A673 (cell line): ENCODE data around the gene SNX33. TPM values are rescaled to one million over a fixed set of nuclear protein-coding genes. Genes with fewer than 3 reads are reported as not detected.
"Not testable (repeated sequence)": the region's sequence is repeated elsewhere in the genome, so short reads cannot be mapped to it uniquely, and the experiment has no call there.

Source experiments
- BruUV-seq: library from RNA; stranded (reverse); fragments of 400-500 nt; replicated peaks from 2 replicates; lab custom pipeline; 2021; lab: Mats Ljungman, UMichigan
- CTCF ChIA-PET: fragments of 300-600 bp; sonication (Branson Sonifier 250); formaldehyde crosslinking; loops from one replicate; lab custom pipeline; 2022; ENCODE audit warnings: antibody characterized with exemption; lab: Charles Lee
- POLR2A ChIA-PET: fragments of 300-600 bp; sonication (Branson Sonifier 250); formaldehyde crosslinking; loops from one replicate; lab custom pipeline; 2022; ENCODE audit warnings: antibody characterized with exemption; ENCODE audit not compliant: low non-redundant PET; lab: Charles Lee
- DNase-seq: peaks from one replicate; pipeline ENCODE4 v3.0.0-alpha.2; 2015; ENCODE audit warnings: low spot score
- H3K27ac ChIP-seq: fragments of 200-600 bp; sonication (generic); 2 replicates; pipeline ENCODE4 v1.5.1; 2016; ENCODE audit warnings: mixed run types, low read depth, mild to moderate bottlenecking, mixed read lengths, antibody characterized with exemption, low read length; ENCODE audit not compliant: poor library complexity, severe bottlenecking
- H3K27me3 ChIP-seq: fragments of 200-600 bp; sonication (generic); replicated peaks from 2 replicates; pipeline ENCODE4 v1.6.1; 2017; ENCODE audit warnings: mixed run types, low read depth, mild to moderate bottlenecking, mixed read lengths, antibody characterized with exemption, low read length; ENCODE audit not compliant: insufficient read depth, poor library complexity
- H3K36me3 ChIP-seq: fragments of 200-600 bp; sonication (generic); 2 replicates; pipeline ENCODE4 v1.6.1; 2016; ENCODE audit warnings: mixed run types, mild to moderate bottlenecking, mixed read lengths, antibody characterized with exemption, low read length; ENCODE audit not compliant: insufficient read depth, poor library complexity, severe bottlenecking
- H3K4me1 ChIP-seq: fragments of 200-600 bp; sonication (generic); 2 replicates; pipeline ENCODE4 v1.6.1; 2017; ENCODE audit warnings: mixed run types, mild to moderate bottlenecking, mixed read lengths, antibody characterized with exemption, low read length; ENCODE audit not compliant: insufficient read depth, poor library complexity, severe bottlenecking
- H3K4me3 ChIP-seq: fragments of 200-600 bp; sonication (generic); 2 replicates; pipeline ENCODE4 v1.5.1; 2016; ENCODE audit warnings: low read depth, mixed run types, mild to moderate bottlenecking, mixed read lengths, low read length; ENCODE audit not compliant: poor library complexity, severe bottlenecking
- H3K9me3 ChIP-seq: fragments of 200-600 bp; sonication (generic); 2 replicates; pipeline ENCODE4 v1.6.1; 2016; ENCODE audit warnings: mixed run types, low read depth, mild to moderate bottlenecking, mixed read lengths, antibody characterized with exemption, low read length; ENCODE audit not compliant: poor library complexity, severe bottlenecking
- CTCF ChIP-seq: fragments of 300-800, 200-600 bp; sonication (generic); conservative IDR thresholded peaks from 2 replicates; pipeline ENCODE4 v1.5.1; 2017; ENCODE audit warnings: low read depth, mild to moderate bottlenecking, antibody characterized with exemption, low read length, moderate library complexity, mixed read lengths
- EZH2 ChIP-seq: fragments of 200-600 bp; sonication (generic); IDR thresholded peaks from 2 replicates; pipeline ENCODE4 v1.6.1; 2017; ENCODE audit warnings: borderline replicate concordance, low read depth, mild to moderate bottlenecking, mixed read lengths, antibody characterized with exemption, low read length; ENCODE audit not compliant: poor library complexity, severe bottlenecking
- intact Hi-C: fragments of 100-400 bp; cut with micrococcal nuclease; formaldehyde crosslinking; loops from one replicate; pipeline ENCODE4 v1.10.0; 2022; ENCODE audit not compliant: unreplicated experiment
- total RNA-seq: library from RNA; stranded (reverse); gene quantifications from 2 replicates; pipeline ENCODE4 v1.2.3, GENCODE V29; 2021

Gene SNX33
- total RNA-seq, 1 experiment from 2014 or later, result 3.4 TPM

- BruUV-seq, H3K27me3 ChIP-seq, POLR2A ChIA-PET, H3K9me3 ChIP-seq, H3K4me1 ChIP-seq, H3K27ac ChIP-seq, H3K4me3 ChIP-seq, H3K36me3 ChIP-seq: not testable (repeated sequence)
- intact Hi-C loops, result loop anchor here (1.0 kb wide), 1 partner anchor 116 kb away; no protein-coding TSS in a partner anchor
- DNase-seq, result peak; percentile 78
- CTCF ChIA-PET, result interaction anchor here (0.5 to 1.1 kb wide), 11 partner anchors 20 to 901 kb away, joined by 3 to 5 read pairs (median 3); no protein-coding TSS in a partner anchor
- TF ChIP-seq CTCF, result peak; percentile 67
Observed at GRCh38 chr15:75686212-75686642, 38.5 kb downstream of the SNX33 start.

- intact Hi-C loops, result no loop called here
- Histone ChIP-seq H3K27me3 (no peaks in the 10 kb centered on the region), H3K9me3 (no peaks in the 10 kb centered on the region), H3K4me3 (no peak overlapping the region), H3K36me3 (no peaks in the 10 kb centered on the region), H3K27ac (no peak overlapping the region), H3K4me1 (no peaks in the 10 kb centered on the region)
- no TSS peak for BruUV-seq
- TF ChIP-seq CTCF, result no peak
- TF ChIP-seq EZH2, result no peak
- no peak for DNase-seq
- POLR2A ChIA-PET, result no interaction called here
- CTCF ChIA-PET, result no interaction called here
Observed at GRCh38 chr15:75687486-75688277, 40.0 kb downstream of the SNX33 start.

GRCh38 chr15:75688278-75688557 lies 40.5 kb downstream of the SNX33 start:
- POLR2A ChIA-PET, result no interaction called here
- TF ChIP-seq EZH2, result no peak
- TF ChIP-seq CTCF, result no peak

More at GRCh38 chr15:75688278-75688557, 40.5 kb downstream of the SNX33 start:
- Histone ChIP-seq H3K27ac (no peak overlapping the region), H3K4me1 (no peaks in the 10 kb centered on the region), H3K4me3 (no peak overlapping the region), H3K9me3 (no peaks in the 10 kb centered on the region), H3K27me3 (no peaks in the 10 kb centered on the region), H3K36me3 (no peaks in the 10 kb centered on the region)
- intact Hi-C loops, result no loop called here
- CTCF ChIA-PET, result no interaction called here
- BruUV-seq, result no TSS peak
- DNase-seq, result no peak
